NCI-H1417 treated with DMSO at 0.1 percent for 48 hours (cell line): Measurements from ENCODE around the gene EFHC2.

ENCODE experiments used
- DNase-seq: peaks from one replicate; lab custom pipeline; 2025; lab: John Stamatoyannopoulos, UW

Gene EFHC2, protein sequence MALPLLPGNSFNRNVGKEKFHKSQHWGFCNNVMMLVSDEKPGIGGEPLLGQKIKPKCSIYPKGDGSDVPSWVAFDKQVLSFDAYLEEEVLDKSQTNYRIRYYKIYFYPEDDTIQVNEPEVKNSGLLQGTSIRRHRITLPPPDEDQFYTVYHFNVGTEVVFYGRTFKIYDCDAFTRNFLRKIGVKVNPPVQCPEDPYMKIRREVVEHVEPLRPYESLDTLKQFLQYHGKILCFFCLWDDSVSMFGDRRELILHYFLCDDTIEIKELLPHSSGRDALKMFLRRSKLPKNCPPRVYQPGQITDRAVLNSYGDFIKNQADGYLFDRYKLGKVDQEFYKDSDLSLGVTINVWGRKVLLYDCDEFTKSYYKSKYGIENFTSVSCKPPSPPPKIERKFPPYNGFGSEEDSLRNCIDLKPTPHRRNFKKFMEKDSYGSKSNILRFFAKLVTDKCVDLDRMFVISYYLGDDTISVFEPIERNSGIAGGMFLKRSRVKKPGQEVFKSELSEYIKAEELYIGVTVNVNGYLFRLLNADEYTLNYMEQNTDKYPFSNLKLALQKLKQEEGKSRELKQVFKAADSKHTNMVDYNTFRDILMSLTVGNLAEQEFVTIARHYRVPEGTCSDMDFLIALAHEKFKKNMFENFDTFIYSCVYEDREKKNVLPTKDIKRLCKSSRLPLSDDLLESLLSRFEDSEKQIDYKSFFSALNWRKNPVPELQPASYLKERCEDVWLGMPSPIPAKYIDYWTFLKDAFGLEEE

DNA sequence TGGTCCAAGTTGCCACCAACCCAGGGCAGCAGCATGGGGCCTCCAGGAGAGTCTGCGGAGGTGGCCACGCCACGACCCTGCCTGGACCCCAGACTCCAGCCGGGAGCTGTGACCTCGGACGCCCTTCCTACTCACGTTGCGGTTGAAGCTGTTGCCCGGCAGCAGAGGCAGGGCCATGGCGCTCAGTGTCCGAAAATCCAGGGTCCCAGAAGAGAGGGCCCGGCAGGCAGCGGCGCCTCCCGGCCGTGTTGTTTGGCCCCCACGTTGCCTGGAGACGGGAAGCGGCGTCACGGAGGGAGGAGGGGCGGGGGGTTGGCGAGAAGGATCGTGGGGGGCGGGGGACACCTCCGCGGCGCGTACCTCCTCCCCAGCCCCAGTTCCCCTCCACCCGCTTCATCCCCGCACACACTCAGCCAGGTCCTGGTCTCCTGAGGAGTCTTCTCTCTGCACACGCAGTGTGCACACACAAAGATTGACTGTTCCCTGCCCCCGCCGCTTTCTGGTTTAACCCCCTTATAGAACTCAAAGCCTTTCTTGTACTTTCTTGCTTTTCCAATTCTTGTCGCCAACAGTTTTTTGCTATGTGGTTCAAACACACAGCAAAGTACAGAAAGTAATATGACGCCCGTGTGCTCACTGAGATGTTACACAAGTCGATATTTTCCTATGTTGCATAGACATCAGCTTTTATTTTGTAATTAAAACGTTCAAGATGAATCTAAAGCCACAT lies at the start of gene EFHC2:
EFHC2 (minus strand) TSS at position 261 of the 730 bp plus-strand sequence; CDS start at position 177, 84 bp downstream.
- no peak for DNase-seq

- no peak for DNase-seq
Measured at GRCh38 chrX:44392767-44393166, 49.3 kb upstream of the EFHC2 start.

GRCh38 chrX:44384688-44385338 lies 41.3 kb upstream of the EFHC2 start:
- DNase-seq = no peak

DNA sequence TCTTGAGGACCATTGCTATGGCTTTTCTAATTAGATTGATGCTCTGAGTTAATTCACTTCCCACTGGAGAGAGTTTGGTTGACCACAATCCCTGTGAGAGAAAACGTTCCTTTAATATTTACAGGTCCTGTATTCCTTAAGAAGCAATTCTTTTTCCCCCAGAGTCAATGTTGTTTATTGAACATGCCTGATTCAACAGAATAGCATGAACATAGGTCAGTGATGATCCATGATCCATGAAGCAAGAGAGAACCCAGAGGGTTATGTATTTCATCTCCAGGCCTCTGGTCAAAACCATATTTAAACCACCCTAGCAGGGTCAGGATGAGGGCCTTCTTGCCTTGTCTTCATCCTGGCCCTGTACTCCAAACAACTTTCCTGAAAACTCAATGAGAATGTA lies 39.4 kb upstream of the EFHC2 start:
- DNase-seq = no peak

DNA sequence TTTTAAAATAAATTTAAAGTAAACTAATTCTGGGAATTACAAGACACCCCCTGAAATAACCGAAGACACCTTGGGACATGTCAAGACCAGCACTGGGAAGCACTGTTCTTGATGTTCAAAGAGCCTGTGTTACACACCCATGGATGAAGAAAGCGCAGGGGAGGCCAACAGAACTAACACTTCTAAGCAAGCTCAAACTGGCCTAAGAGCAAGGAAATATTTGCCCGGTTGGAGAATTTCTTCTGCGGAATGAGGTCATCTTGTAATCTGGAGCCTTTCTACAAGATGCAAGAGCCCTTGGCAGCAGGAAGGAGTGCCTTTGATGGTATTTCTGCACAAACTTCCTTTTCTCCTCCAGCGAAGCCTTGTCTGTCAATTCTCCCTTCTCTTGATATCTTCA lies 9.3 kb upstream of the EFHC2 start:
- no peak for DNase-seq

DNA sequence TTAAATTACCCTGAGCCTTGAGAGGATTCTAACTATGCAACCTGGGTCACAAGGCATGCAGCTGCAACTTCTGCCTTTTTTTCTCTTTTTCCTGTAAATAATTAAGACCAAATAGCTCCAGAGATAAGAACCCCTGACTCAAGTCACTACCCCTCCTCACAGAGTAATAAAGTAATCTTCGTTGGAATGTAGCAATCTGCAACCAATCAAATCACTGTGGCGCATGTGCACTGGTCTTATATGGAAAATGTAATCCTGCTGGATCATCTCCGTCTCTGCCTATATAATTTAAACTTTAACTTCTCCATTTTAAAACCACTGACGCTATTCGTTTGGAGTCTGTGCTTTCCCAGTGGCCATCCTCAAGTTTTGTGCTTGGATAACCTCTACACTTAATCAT lies 6.1 kb upstream of the EFHC2 start:
- DNase-seq = no peak

- no peak for DNase-seq
Measured at GRCh38 chrX:44344687-44345086, 1.2 kb upstream of the EFHC2 start.

- no peak for DNase-seq
Measured at GRCh38 chrX:44344194-44344593, 722 bp upstream of the EFHC2 start.

DNA sequence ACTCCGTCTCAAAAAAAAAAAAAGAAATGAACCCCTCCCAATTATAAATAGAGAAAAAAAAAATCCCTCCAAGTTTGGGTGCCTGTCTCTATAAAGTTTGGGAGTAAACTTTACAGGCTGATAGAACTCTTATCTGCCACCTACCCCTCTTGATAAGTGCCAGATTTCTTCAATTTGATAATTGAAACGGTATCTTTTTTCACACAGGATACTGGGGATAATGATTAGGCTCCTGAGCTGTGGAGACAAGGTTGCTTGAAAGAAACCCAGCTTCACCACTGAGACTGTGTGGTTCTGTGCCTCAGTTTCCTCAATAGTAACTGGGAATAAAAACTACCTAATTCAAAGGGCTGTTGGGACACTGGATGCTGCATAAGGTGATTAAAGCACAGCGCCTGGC lies 606 bp downstream of the EFHC2 start:
- DNase-seq = no peak

DNA sequence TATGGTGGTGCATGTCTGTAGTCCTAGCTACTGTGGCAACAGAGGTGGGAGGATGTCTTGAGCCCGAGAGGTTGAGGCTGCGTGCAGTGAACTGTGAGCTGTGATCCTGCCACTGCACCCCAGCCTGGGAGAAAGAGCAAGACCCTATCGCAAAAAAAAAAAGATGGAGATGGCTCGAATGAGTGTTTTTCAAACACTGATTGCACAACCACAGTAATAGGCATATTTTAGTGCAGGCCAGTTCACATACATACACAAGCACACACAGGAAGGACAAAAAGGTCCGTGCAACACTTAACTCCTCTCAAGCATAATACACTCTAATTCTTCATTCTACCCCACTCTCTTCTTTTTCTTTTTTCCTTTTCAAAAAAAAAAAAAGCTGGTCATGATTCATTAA lies 5.1 kb downstream of the EFHC2 start:
- DNase-seq = no peak

DNA sequence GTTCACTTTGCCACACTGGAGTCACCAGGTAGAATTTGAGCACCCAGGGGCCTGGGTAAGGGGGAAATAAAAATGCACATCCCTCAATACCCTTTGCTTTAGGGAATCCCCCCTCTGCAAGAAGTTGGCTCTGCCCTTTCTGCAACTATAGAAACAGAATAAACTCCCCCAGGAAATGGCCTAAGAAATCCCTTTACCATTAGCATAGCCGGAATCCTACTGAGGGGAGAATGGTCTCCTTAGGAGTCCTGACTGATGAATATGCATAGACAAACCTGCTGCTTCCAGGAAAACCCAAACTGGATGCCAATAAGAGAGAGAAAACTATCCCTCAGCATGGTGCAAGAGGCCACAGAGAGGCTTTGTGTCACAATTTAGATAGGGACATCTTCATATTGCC lies 11.0 kb downstream of the EFHC2 start:
- DNase-seq = no peak

GRCh38 chrX:44330227-44330626 lies 13.2 kb downstream of the EFHC2 start:
- DNase-seq = no peak

GRCh38 chrX:44319550-44319949 lies 23.9 kb downstream of the EFHC2 start:
- DNase-seq = no peak

DNA sequence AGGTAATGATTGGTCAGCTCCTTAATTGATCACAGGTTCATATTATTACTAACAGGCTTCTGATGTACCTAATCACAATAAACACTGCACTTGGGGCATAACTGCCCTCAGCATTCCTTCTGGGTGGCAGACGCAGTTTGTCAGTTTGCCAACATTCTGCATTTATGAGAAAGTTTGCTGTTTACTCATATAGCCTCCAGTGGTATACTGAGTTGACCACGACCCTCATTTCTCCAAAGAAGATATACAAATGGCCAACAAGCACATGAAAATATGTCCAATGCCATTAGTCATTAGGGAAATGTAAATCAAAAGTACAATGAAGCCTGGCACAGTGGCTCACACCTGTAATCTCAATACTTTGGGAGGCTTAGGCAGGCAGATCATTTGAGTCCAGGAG lies 26.3 kb downstream of the EFHC2 start:
- DNase-seq = no peak

DNA sequence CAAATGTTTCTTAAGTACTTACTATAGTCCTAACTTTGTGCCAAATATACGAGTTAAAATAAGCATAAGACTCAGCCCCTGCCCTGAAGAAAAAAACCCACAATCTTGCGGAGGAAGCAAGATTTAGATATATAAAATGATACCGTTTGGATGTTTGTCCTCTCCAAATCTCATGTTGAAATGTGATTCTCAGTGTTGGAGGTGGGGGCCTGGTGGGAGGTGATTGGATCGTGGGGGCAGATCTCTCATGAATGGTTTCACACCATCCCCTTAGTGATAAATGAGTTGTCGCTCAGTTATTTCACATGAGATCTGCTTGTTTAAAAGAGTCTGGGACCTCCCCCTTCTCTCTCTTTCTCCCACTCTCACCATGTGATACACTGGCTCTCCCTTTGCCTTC lies 28.7 kb downstream of the EFHC2 start:
- DNase-seq = no peak

DNA sequence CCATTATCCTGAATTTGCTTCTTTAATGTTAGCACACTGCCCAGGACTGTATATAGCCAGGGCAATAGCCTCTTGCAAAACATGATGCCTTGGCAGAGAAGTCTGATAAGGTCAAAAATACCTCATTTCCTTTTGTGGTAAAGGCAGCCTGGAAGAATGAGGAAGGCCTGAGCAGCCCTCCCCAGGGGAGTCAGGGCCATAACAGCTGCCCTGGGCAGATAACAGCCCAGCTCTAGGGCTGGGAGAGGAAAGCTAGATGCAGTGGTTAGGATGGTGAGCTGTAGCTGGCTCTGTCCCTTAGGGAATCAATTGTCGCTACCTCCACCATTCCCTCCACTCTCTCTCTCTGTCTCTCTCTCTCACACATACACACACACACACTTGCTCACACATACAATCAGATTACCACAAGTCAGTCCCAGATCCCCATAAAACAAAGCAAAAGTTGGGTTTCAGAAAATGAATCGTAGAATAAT lies 29.2 kb downstream of the EFHC2 start:
- DNase-seq = no peak

- no peak for DNase-seq
Measured at GRCh38 chrX:44312421-44312820, 31.1 kb downstream of the EFHC2 start.

- DNase-seq = no peak
Measured at GRCh38 chrX:44310227-44310626, 33.2 kb downstream of the EFHC2 start.

DNA sequence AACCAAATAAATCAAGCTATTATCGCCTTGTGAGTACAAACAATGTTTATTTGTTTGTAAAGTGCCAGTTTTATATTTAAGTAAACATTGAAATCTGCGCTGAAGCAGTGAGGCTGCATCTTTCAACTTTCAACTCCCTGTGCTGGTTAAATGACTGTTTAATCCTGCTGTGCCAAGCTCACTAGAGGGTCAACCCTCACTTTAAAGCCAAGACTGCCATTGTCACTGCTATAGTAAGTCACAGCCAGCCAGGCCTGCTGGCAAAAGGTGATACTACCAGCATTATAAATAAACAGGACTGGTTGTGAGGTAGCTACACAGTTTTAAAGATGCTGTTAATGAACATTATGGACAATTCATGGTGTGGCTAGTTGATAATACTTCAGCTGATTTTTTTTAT lies 34.6 kb downstream of the EFHC2 start:
- DNase-seq = no peak

GRCh38 chrX:44306356-44306755 lies 37.1 kb downstream of the EFHC2 start:
- DNase-seq = no peak

- DNase-seq = no peak
Measured at GRCh38 chrX:44305921-44306320, 37.6 kb downstream of the EFHC2 start.

GRCh38 chrX:44303119-44303518 lies 40.4 kb downstream of the EFHC2 start:
- DNase-seq = no peak
